ENCODE measurements around the gene GPA33. TPM values are rescaled to one million over a fixed set of nuclear protein-coding genes. Genes with fewer than 3 reads are reported as not detected.
A peak's percentile ranks its signal among the peaks of the same experiment; 100 is the strongest.

GPA33 gene
- total RNA-seq: 1 to 10 TPM in 1 of 2 donors, under 1 TPM in 1; 0.26 to 1.5 TPM
- under 1 TPM; 0.69 to 0.71 TPM for polyA plus RNA-seq
- long read RNA-seq, donor 1: 0 reads
- long read RNA-seq, donor 2: 0 reads
- long read RNA-seq, donor 3: 0 reads
- long read RNA-seq, donor 4: 0 reads
- long read RNA-seq, donor 5: 0 reads

GRCh38 chr1:167090314-167090942, at the start of gene GPA33:
TSS of gene GPA33 (minus strand) at chr1:167090377. CDS start at chr1:167090287, 90 bp downstream.
- DNase-seq: peak in 1 of 3 donors; percentile 14
- no peaks in the 10 kb centered on the region for H3K9me3 ChIP-seq (ENCODE audit: control insufficient read depth in 4 of 4, insufficient read depth in 3 of 4, low read length in 3 of 4)
- no peak within 1 kb of the TSS for H3K4me3 ChIP-seq
- peak; percentile 39 for ATAC-seq (ENCODE audit: insufficient read depth, low FRiP score)
- peak within 1 kb of the TSS in 1 of 2 donors; percentile 59 for H3K27ac ChIP-seq (ENCODE audit: low read depth in 1 of 2, low read length in 1 of 2)
- H3K27me3 ChIP-seq (ENCODE audit: control insufficient read depth in 3 of 3, insufficient read depth in 3 of 3, low read length in 2 of 3): no peaks in the 10 kb centered on the region
- no peaks in the 10 kb centered on the region for H3K36me3 ChIP-seq (ENCODE audit: control insufficient read depth in 4 of 4, insufficient read depth in 4 of 4, low read length in 4 of 4)
- H3K9ac ChIP-seq (ENCODE audit: insufficient read depth in 1 of 2, low read length in 2 of 2): no peak within 1 kb of the TSS
- peaks cover 0 to 7% (median 0%) of the 10 kb centered on the region in 5 donors for H3K4me1 ChIP-seq (ENCODE audit: control insufficient read depth in 5 of 5, insufficient read depth in 5 of 5, low read length in 5 of 5)
- TF ChIP-seq CTCF (IDR thresholded peaks at IDR 0.05; ENCODE audit: control extremely low read depth, extremely low read depth): no peak
- 13 to 32% methylated on average over 1 of the region's 1 CpG for WGBS, 2 donors

- DNase-seq (no peak), ATAC-seq (ENCODE audit: insufficient read depth, low FRiP score) (no peak)
- Histone ChIP-seq H3K9me3 (ENCODE audit: control insufficient read depth in 4 of 4, insufficient read depth in 3 of 4, low read length in 3 of 4) (peaks cover 0 to 2% (median 0%) of the 10 kb centered on the region in 4 donors), H3K27me3 (ENCODE audit: control insufficient read depth in 3 of 3, insufficient read depth in 3 of 3, low read length in 2 of 3) (no peaks in the 10 kb centered on the region), H3K27ac (ENCODE audit: low read depth in 1 of 2, low read length in 1 of 2) (no peak overlapping the region), H3K4me1 (ENCODE audit: control insufficient read depth in 5 of 5, insufficient read depth in 5 of 5, low read length in 5 of 5) (no peaks in the 10 kb centered on the region), H3K4me3 (no peak overlapping the region), H3K36me3 (ENCODE audit: control insufficient read depth in 4 of 4, insufficient read depth in 4 of 4, low read length in 4 of 4) (no peaks in the 10 kb centered on the region), H3K9ac (ENCODE audit: insufficient read depth in 1 of 2, low read length in 2 of 2) (no peak overlapping the region)
- 90 to 94% methylated on average over 1 of the region's 1 CpG for WGBS, 2 donors
- TF ChIP-seq CTCF (IDR thresholded peaks at IDR 0.05; ENCODE audit: control extremely low read depth, extremely low read depth): no peak
Measured at GRCh38 chr1:167138703-167139102, 48.5 kb upstream of the GPA33 start.

- ATAC-seq (ENCODE audit: insufficient read depth, low FRiP score): no peak
- no peak overlapping the region for H3K4me3 ChIP-seq
- H3K9ac ChIP-seq (ENCODE audit: insufficient read depth in 1 of 2, low read length in 2 of 2): no peak overlapping the region
- no peaks in the 10 kb centered on the region for H3K4me1 ChIP-seq (ENCODE audit: control insufficient read depth in 5 of 5, insufficient read depth in 5 of 5, low read length in 5 of 5)
- peaks cover 0 to 2% (median 0%) of the 10 kb centered on the region in 4 donors for H3K9me3 ChIP-seq (ENCODE audit: control insufficient read depth in 4 of 4, insufficient read depth in 3 of 4, low read length in 3 of 4)
- H3K27me3 ChIP-seq (ENCODE audit: control insufficient read depth in 3 of 3, insufficient read depth in 3 of 3, low read length in 2 of 3): no peaks in the 10 kb centered on the region
- no peak for TF ChIP-seq CTCF (IDR thresholded peaks at IDR 0.05; ENCODE audit: control extremely low read depth, extremely low read depth)
- 79 to 87% methylated on average over 3 of the region's 3 CpGs for WGBS, 2 donors
- DNase-seq: no peak
- H3K36me3 ChIP-seq (ENCODE audit: control insufficient read depth in 4 of 4, insufficient read depth in 4 of 4, low read length in 4 of 4): no peaks in the 10 kb centered on the region
- H3K27ac ChIP-seq (ENCODE audit: low read depth in 1 of 2, low read length in 1 of 2): no peak overlapping the region
Measured at GRCh38 chr1:167137793-167138510, 47.8 kb upstream of the GPA33 start.
